Gastroesophageal sphincter (tissue), 3 donors: Measurements from ENCODE around the gene XYLT1.

Experiments
- EP300 ChIP-seq: sonication (generic); formaldehyde crosslinking; IDR thresholded peaks from one replicate; pipeline ENCODE4 v1.6.1; 2017; ENCODE audit warnings: antibody characterized with exemption, mild to moderate bottlenecking
- POLR2A ChIP-seq, 2 donors: fragments of 450-650 bp; IDR thresholded peaks; one replicate each; pipeline ENCODE4 v1.6.1; 2017; ENCODE audit warnings: antibody characterized with exemption in 2 of 2, mild to moderate bottlenecking in 2 of 2, moderate library complexity in 1 of 2
- POLR2AphosphoS5 ChIP-seq: sonication (generic); formaldehyde crosslinking; IDR thresholded peaks from one replicate; pipeline ENCODE4 v1.6.1; 2017; ENCODE audit warnings: antibody characterized with exemption
- TF ChIP-seq, protein P1 (sequence below), 4 experiments: fragments of 200-600 bp in 2 of 4; fragments of 450-650 bp in 2 of 4; sonication (generic) in 1 of 4; IDR thresholded peaks; one replicate each; pipeline ENCODE4 v1.5.1; 2017 to 2019; ENCODE audit warnings: antibody characterized with exemption in 4 of 4, mild to moderate bottlenecking in 2 of 4, moderate library complexity in 2 of 4

- no peak for TF ChIP-seq EP300
- TF ChIP-seq, protein P1, sequence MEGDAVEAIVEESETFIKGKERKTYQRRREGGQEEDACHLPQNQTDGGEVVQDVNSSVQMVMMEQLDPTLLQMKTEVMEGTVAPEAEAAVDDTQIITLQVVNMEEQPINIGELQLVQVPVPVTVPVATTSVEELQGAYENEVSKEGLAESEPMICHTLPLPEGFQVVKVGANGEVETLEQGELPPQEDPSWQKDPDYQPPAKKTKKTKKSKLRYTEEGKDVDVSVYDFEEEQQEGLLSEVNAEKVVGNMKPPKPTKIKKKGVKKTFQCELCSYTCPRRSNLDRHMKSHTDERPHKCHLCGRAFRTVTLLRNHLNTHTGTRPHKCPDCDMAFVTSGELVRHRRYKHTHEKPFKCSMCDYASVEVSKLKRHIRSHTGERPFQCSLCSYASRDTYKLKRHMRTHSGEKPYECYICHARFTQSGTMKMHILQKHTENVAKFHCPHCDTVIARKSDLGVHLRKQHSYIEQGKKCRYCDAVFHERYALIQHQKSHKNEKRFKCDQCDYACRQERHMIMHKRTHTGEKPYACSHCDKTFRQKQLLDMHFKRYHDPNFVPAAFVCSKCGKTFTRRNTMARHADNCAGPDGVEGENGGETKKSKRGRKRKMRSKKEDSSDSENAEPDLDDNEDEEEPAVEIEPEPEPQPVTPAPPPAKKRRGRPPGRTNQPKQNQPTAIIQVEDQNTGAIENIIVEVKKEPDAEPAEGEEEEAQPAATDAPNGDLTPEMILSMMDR (IDR thresholded peaks at IDR 0.05) = no peak
- TF ChIP-seq POLR2A (IDR thresholded peaks at IDR 0.05) = no peak
- peak; percentile 43 for TF ChIP-seq POLR2AphosphoS5
These were observed 74.8 kb downstream of the XYLT1 start for GRCh38 chr16:17395849-17396480.
